HepG2 (cell line): ENCODE data around the gene DNAJC12.

Experiments
- AKAP8 ChIP-seq: sonication (generic); formaldehyde crosslinking; IDR thresholded peaks from 2 replicates; pipeline ENCODE4 v1.5.1; 2020; ENCODE audit warnings: mild to moderate bottlenecking, missing genetic modification reagents
- ATF1 ChIP-seq: IDR thresholded peaks from 2 replicates; pipeline ENCODE4 v1.6.1; 2016; ENCODE audit warnings: mild to moderate bottlenecking, control low read depth
- EEA1 ChIP-seq: sonication (generic); formaldehyde crosslinking; IDR thresholded peaks from 2 replicates; pipeline ENCODE4 v1.5.1; 2020; ENCODE audit warnings: mild to moderate bottlenecking, missing genetic modification reagents, borderline replicate concordance
- EZH2 ChIP-seq: conservative IDR thresholded peaks from 2 replicates; pipeline ENCODE4 v1.6.1; 2012; ENCODE audit warnings: mild to moderate bottlenecking, low read depth, low read length, moderate library complexity
- RFX5 ChIP-seq: IDR thresholded peaks from 2 replicates; pipeline ENCODE4 v1.6.1; 2011; ENCODE audit warnings: low read depth, low read length, improper control_type of control experiment
- ZC3H4 ChIP-seq: sonication (generic); formaldehyde crosslinking; IDR thresholded peaks from 2 replicates; pipeline ENCODE4 v1.4.0; 2020; ENCODE audit warnings: missing genetic modification reagents, borderline replicate concordance
- ZNF615 ChIP-seq: sonication (generic); formaldehyde crosslinking; IDR thresholded peaks from 2 replicates; pipeline ENCODE4 v1.5.0; 2020; ENCODE audit warnings: mild to moderate bottlenecking, missing genetic modification reagents, borderline replicate concordance
- TF ChIP-seq, protein P1 (sequence below): sonication (generic); formaldehyde crosslinking; IDR thresholded peaks from 2 replicates; pipeline ENCODE4 v1.5.0; 2020; ENCODE audit warnings: mild to moderate bottlenecking, missing genetic modification reagents, moderate library complexity
- TF ChIP-seq, protein P2 (sequence below), 2 experiments: sonication (generic) in 1 of 2; formaldehyde crosslinking in 1 of 2; IDR thresholded peaks; 2 replicates each; pipeline versions ENCODE4 v1.4.0 to v1.6.1; 2018 to 2020; ENCODE audit warnings: missing genetic modification reagents in 2 of 2, borderline replicate concordance in 1 of 2, low read depth in 1 of 2, mild to moderate bottlenecking in 1 of 2, missing biosample characterization in 1 of 2
- TF ChIP-seq, protein P3 (sequence below): sonication (generic); formaldehyde crosslinking; IDR thresholded peaks from 2 replicates; pipeline ENCODE4 v1.4.0; 2020; ENCODE audit warnings: missing genetic modification reagents, mild to moderate bottlenecking, borderline replicate concordance

GRCh38 chr10:67875340-67876238 is 37.6 kb upstream of the DNAJC12 start:
- TF ChIP-seq, protein P1, sequence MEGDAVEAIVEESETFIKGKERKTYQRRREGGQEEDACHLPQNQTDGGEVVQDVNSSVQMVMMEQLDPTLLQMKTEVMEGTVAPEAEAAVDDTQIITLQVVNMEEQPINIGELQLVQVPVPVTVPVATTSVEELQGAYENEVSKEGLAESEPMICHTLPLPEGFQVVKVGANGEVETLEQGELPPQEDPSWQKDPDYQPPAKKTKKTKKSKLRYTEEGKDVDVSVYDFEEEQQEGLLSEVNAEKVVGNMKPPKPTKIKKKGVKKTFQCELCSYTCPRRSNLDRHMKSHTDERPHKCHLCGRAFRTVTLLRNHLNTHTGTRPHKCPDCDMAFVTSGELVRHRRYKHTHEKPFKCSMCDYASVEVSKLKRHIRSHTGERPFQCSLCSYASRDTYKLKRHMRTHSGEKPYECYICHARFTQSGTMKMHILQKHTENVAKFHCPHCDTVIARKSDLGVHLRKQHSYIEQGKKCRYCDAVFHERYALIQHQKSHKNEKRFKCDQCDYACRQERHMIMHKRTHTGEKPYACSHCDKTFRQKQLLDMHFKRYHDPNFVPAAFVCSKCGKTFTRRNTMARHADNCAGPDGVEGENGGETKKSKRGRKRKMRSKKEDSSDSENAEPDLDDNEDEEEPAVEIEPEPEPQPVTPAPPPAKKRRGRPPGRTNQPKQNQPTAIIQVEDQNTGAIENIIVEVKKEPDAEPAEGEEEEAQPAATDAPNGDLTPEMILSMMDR, result no peak
- TF ChIP-seq, protein P2, sequence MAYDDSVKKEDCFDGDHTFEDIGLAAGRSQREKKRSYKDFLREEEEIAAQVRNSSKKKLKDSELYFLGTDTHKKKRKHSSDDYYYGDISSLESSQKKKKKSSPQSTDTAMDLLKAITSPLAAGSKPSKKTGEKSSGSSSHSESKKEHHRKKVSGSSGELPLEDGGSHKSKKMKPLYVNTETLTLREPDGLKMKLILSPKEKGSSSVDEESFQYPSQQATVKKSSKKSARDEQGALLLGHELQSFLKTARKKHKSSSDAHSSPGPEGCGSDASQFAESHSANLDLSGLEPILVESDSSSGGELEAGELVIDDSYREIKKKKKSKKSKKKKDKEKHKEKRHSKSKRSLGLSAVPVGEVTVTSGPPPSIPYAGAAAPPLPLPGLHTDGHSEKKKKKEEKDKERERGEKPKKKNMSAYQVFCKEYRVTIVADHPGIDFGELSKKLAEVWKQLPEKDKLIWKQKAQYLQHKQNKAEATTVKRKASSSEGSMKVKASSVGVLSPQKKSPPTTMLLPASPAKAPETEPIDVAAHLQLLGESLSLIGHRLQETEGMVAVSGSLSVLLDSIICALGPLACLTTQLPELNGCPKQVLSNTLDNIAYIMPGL (CRISPR knock-in tag; IDR thresholded peaks at IDR 0.05; ENCODE audit: borderline replicate concordance in 1 of 2, low read depth in 1 of 2), result no peak
- TF ChIP-seq, protein P3, sequence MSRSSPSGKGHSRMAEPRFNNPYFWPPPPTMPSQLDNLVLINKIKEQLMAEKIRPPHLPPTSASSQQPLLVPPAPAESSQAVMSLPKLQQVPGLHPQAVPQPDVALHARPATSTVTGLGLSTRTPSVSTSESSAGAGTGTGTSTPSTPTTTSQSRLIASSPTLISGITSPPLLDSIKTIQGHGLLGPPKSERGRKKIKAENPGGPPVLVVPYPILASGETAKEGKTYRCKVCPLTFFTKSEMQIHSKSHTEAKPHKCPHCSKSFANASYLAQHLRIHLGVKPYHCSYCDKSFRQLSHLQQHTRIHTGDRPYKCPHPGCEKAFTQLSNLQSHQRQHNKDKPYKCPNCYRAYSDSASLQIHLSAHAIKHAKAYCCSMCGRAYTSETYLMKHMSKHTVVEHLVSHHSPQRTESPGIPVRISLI (CRISPR knock-in tag), result no peak
- TF ChIP-seq ZNF615 (CRISPR knock-in tag) (no peak), EZH2 (no peak), EEA1 (CRISPR knock-in tag) (no peak), ATF1 (CRISPR knock-in tag) (no peak), AKAP8 (CRISPR knock-in tag) (no peak), RFX5 (no peak), ZC3H4 (CRISPR knock-in tag) (no peak)
